ENCODE results near the gene PIGP.

The PIGP gene

GRCh38 chr21:37026499-37026898, 46.4 kb downstream of the PIGP start:
- H3K79me2 ChIP-seq (ENCODE audit: insufficient read depth, low read depth), result no peaks in the 10 kb centered on the region
- H3K4me2 ChIP-seq, result no peak overlapping the region
- no peaks in the 10 kb centered on the region for H4K20me1 ChIP-seq (ENCODE audit: insufficient read depth)
- no peaks in the 10 kb centered on the region for H3K4me1 ChIP-seq (ENCODE audit: low read depth, poor library complexity, severe bottlenecking)
- no peaks in the 10 kb centered on the region for H3K36me3 ChIP-seq (ENCODE audit: insufficient read depth)
- no peak overlapping the region for H3K4me3 ChIP-seq (IDR thresholded peaks at IDR 0.05; ENCODE audit: insufficient read depth, low read depth, low read length)
- H3K27me3 ChIP-seq (ENCODE audit: insufficient read depth, low read depth), result no peaks in the 10 kb centered on the region
- no peak overlapping the region for H3K27ac ChIP-seq
- H3K9ac ChIP-seq, result no peak overlapping the region
- no peak overlapping the region for H2AFZ ChIP-seq (ENCODE audit: low read depth)
- TF ChIP-seq CTCF (conservative IDR thresholded peaks at IDR 0.05; ENCODE audit: low read depth, low read length), result no peak

- Histone ChIP-seq H3K36me3 (ENCODE audit: insufficient read depth) (no peaks in the 10 kb centered on the region), H3K27ac (no peak overlapping the region), H3K27me3 (ENCODE audit: insufficient read depth, low read depth) (no peaks in the 10 kb centered on the region), H4K20me1 (ENCODE audit: insufficient read depth) (no peaks in the 10 kb centered on the region), H3K4me1 (ENCODE audit: low read depth, poor library complexity, severe bottlenecking) (no peaks in the 10 kb centered on the region), H2AFZ (ENCODE audit: low read depth) (no peak overlapping the region), H3K4me3 (IDR thresholded peaks at IDR 0.05; ENCODE audit: insufficient read depth, low read depth, low read length) (no peak overlapping the region), H3K79me2 (ENCODE audit: insufficient read depth, low read depth) (no peaks in the 10 kb centered on the region), H3K4me2 (no peak overlapping the region), H3K9ac (no peak overlapping the region)
- TF ChIP-seq CTCF (conservative IDR thresholded peaks at IDR 0.05; ENCODE audit: low read depth, low read length), result no peak
Observed at GRCh38 chr21:37017951-37018679, 54.8 kb downstream of the PIGP start.

Measured in KMS-11 (cell line).